HG03442 (cell line): Measurements from ENCODE around the gene AKR1A1.
"Not testable (repeated sequence)": the region's sequence is repeated elsewhere in the genome, so short reads cannot be mapped to it uniquely, and the experiment has no call there.

Source experiments
- ATAC-seq: cut with Tn5 transposase; IDR thresholded peaks from one replicate; pipeline ENCODE4 v1.9.1; 2021; ENCODE audit warnings: mild to moderate bottlenecking, moderate library complexity; ENCODE audit not compliant: unreplicated experiment

AKR1A1 gene

DNA sequence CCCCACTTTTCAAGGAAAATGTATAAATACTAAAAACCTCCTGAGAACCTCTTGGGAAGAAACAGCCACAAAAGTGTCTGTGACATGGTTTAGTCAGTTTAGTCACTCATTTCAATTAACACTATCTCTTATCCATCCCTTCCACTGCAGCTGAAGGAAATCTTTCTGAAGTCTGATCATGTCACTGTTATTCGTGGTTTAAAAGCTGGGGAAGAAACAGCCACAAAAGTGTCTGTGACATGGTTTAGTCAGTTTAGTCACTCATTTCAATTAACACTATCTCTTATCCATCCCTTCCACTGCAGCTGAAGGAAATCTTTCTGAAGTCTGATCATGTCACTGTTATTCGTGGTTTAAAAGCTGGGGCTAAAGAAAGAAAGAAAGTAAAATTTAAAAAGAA is 27.1 kb upstream of the AKR1A1 start:
- ATAC-seq, result not testable (repeated sequence)

DNA sequence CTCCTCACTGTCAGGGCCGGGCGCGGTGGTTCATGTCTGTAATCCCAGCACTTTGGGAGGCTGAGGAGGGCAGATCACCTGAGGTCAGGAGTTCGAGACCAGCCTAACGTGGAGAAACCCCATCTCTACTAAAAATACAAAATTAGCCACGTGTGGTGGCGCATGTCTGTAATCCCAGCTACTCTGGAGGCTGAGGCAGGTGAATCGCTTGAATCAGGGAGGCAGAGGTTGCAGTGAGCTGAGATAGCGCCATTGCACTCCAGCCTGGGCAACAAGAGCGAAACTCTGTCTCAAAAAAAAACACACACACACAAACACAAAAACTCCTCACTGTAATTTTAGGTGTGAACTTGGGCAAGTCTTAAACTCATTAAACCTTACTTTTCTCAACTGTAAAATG is 26.7 kb upstream of the AKR1A1 start:
- ATAC-seq, result not testable (repeated sequence)

- no peak for ATAC-seq
Measured at GRCh38 chr1:45526135-45526644, 24.4 kb upstream of the AKR1A1 start.

GRCh38 chr1:45530632-45531135 is 19.9 kb upstream of the AKR1A1 start:
- ATAC-seq, result no peak

DNA sequence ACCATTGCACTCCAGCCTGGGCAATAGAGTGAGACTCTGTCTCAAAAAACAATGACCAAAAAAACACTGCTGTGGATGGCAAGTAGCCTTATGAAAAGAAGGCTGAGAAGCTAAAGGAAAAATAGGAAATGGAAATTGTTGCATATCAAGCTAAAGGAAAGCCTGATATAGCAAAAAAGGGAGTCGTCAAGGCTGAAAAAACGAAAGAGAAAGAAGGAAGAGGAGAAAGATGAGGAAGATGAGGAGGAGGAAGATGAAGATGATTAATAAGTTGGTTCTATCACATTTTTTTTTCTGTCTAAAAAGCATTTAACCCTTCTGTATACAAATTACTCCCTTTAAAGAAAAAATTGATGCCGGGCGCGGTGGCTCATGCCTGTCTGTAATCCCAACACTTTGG is 18.8 kb upstream of the AKR1A1 start:
- ATAC-seq, result no peak

DNA sequence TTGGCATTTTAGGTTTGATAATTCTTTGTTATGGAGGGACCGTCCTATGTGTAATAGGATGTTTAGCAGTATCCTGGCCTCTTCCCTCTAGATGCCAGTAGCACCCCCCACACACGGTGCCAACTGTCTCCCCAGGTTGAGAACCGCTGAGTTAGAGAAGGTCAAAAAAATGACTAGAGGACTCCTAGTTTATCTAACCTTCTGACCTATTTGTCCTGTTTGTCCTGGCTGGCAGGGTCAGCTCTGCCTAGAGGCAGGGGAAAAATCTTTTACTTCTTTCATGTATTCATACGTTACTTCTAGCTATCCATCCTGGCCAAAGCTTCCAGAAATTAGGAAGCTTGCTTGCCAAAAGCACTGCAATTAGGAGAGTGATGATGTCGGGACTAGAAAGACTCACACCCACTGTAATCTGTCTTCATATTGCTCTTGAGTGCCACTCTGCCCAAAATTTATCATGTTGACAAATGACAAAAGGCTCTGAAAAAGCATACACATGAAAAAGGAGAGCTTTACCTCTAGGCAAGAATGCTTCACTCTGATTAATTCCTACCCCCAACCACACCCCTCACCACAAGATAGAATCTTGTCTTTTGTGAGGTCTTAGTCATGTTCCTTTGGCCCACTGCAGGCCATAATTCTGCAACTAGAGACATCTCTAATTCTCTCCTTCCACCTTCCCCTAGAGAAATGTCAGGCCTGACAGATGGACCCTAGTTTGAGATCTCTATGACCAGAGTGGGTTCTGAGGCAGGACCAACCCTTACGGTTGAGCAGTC is 14.4 kb upstream of the AKR1A1 start:
- ATAC-seq, result no peak

GRCh38 chr1:45536886-45537285 is 13.7 kb upstream of the AKR1A1 start:
- ATAC-seq, result no peak

GRCh38 chr1:45541193-45541592 is 9.4 kb upstream of the AKR1A1 start:
- ATAC-seq, result no peak

DNA sequence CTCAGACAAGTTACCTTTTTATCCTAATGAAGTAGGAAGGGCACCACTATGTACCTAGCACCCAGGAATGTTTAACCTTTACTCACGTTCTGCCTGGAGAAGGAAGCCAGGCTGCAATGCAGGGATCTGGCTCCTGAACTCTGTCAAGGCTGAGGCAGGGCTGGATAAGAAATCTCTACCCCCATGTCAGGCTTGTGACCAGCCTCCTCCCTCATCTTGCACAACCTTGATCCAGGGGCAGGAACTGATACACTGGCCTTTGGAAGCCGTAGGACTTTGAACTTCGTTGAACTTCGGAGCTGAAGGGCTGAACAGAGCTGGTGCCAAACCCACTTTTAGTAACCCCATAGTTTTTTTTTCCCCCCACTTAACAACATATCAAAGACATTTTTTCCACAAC is 8.0 kb upstream of the AKR1A1 start:
- ATAC-seq, result no peak

- ATAC-seq, result peak; percentile 50
Measured at GRCh38 chr1:45543581-45544417, 6.8 kb upstream of the AKR1A1 start.

- no peak for ATAC-seq
Measured at GRCh38 chr1:45544530-45544929, 6.1 kb upstream of the AKR1A1 start.

DNA sequence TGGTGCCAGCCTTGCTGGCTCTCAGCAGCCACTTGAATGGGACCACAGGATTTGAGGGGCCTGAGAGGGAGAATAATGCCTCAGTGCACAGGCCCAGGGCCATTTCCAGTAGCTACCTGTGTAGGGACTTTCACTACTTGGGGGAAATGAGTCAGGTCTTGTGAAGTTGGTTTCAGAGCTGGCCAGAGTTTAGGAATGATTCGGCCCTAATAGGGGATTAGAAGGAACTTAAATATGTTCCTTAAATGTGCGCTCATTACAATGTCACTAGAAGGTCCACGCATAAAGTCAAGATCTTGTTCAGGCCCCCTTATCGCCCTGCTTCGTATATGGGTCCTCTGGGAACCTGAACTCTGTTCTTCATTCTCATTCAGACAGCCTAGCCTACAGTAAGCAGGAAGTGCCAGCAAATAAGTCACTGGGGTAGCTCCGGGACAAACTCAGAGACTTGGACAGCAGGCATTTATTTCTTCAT is 5.6 kb upstream of the AKR1A1 start:
- peak; percentile 59 for ATAC-seq

DNA sequence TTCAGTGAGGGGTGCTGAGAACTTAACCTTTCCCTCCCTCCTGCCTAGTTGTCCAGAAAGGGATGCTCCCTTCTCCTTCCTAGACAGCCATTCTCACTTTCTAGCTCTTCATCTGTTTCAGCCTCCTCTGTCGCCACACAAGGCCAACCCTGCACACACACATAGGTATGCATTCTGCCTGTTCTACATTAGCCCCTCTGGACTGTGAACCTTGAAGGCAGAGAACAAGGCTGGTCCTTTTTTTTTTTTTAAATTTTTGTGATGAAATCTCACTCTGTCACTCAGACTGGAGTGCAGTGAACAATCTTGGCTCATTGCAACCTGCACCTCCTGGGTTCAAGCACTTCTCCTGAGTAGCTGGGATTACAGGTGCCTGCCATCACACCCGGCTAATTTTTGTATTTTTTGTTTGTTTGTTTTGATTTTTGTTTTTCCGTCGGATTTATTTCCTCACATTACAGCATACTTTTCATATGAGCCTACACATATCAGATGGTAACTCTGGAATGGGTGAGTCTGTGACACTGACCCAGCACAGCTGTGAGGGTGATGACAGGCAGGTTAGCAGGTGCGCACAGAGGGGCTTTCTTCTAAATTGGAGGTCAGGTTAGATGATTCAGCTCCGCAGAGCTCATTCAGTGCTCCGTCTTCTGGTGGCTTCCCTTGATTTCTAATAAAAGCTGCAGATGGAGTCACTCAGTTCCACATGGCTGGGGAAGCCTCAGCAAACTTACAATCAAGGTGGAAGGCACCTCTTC is 4.9 kb upstream of the AKR1A1 start:
- no peak for ATAC-seq

DNA sequence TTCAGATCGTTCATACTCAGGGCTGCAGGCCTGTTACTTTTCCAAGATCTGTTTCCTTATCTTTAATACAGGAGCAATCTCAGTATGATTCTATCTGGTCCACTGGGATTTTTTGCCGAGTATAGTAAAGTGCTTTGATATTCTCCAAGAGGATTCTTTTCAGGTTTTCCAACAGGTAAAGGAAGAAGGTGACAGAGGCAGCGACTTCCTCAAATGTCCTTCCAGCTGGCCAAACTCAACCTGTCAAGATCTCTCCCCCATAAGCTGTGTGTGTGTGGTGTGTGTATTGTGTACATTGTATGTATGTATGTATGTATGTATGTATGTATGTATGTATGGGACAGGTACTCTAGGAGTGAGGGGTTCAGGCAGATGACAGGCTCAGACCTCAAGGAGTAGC is 1.1 kb downstream of the AKR1A1 start:
- no peak for ATAC-seq

- no peak for ATAC-seq
Measured at GRCh38 chr1:45552331-45552730, 1.7 kb downstream of the AKR1A1 start.

GRCh38 chr1:45554198-45554597 is 3.6 kb downstream of the AKR1A1 start:
- no peak for ATAC-seq

DNA sequence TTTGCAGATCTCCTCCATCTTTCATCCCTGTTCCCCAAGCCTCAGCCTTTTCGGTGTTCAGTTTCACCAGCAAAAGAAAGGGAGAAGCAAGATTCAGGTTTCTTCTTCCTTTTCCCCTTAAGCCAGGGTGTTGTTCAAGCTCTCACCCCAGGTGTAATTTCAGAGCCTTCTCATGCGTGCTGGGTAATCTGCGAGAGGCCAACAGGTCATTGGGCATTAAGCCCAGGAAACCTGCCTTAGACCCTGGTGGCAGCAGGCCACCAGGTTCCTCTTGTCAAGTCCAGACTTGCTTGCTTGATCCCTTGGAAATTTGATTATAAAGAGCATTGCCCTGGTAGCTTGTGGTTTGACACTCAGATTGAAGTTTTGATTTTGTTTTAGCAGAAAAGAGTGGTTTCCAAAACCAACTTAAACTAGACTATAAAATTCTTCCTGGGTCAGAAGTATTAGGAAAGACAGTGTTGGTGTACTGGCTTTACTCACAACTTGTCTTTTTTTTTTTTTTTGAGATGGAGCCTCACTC is 6.9 kb downstream of the AKR1A1 start:
- ATAC-seq, result no peak

DNA sequence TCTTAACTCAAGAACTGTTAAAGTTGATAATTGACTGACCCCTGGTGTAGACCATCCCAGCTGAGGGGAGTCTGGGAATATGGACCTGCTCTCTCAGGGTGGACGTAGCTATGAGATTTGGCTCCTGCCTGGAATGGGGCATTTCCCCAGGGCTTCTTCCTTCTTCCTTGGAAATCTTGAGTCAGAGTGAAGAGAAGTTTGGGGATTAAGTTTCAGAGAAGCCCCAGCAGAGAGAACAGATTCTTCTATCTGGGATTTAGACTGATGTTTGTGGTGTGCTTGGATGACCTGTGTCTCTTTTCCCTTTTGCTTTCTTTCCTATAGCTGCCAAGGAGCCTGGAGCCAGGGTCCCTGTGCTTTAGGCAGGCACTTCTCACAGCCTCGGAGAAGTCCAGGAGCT is 13.2 kb downstream of the AKR1A1 start:
- ATAC-seq, result no peak

DNA sequence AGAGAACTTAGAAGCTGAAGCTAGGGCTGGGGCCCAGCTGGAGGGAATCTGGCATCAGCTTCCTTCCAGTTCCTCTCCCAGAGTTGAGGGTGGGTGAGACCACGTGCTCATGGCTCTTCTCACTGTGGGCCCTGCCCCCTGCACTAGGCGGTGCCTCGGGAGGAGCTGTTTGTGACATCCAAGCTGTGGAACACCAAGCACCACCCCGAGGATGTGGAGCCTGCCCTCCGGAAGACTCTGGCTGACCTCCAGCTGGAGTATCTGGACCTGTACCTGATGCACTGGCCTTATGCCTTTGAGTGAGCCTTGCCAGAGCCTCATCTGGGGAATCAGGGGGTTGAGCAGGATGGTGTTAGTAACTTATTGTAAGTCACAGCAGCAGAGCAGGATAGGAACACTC is 16.1 kb downstream of the AKR1A1 start:
- no peak for ATAC-seq

GRCh38 chr1:45567911-45568310 is 17.3 kb downstream of the AKR1A1 start:
- ATAC-seq, result no peak

DNA sequence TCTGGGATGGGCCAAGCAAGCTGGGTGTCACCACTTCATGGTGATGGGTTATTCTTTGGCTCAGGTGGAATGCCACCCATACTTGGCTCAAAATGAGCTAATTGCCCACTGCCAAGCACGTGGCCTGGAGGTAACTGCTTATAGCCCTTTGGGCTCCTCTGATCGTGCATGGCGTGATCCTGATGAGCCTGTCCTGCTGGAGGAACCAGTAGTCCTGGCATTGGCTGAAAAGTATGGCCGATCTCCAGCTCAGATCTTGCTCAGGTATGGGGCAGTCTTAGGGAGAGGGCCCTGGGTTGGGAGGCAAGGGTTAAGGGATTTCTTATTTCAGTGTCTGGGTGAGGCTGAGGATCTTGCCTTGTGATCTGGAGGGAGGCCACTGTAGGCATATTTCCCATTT is 17.8 kb downstream of the AKR1A1 start:
- ATAC-seq, result no peak
